K562 (cell line): ENCODE data around the gene UGT1A10. TPM values are rescaled to one million over a fixed set of nuclear protein-coding genes. Genes with fewer than 3 reads are reported as not detected.

Experiments
- ATAC-seq: fragments of 200-7000 bp; cut with Tn5 transposase; 3 replicates; pipeline ENCODE4 v1.9.1; 2020; ENCODE audit warnings: moderate library complexity
- BruUV-seq: library from RNA; stranded (reverse); fragments of 400-500 nt; replicated peaks from 2 replicates; lab custom pipeline; 2021; lab: Mats Ljungman, UMichigan
- CTCF ChIA-PET: fragments of 300-600 bp; formaldehyde crosslinking; extraction: SDS; loops from one replicate; lab custom pipeline; 2021; ENCODE audit warnings: low intra/inter-chr PET ratio; lab: Yijun Ruan, JAX
- POLR2A ChIA-PET: fragments of 300-600, 350-650 bp; sonication (Branson Sonifier 250); formaldehyde crosslinking; extraction: SDS; loops from one replicate; lab custom pipeline; 2021; ENCODE audit warnings: antibody characterized with exemption, inconsistent platforms; lab: Yijun Ruan, JAX
- DNase-seq, 4 experiments: peaks; one replicate each; pipeline versions ENCODE4 v3.0.0 to v3.0.0-alpha.2; 2011 to 2018; ENCODE audit warnings: low spot score in 3 of 4, mixed read lengths in 3 of 4; ENCODE audit errors: extremely low read depth in 1 of 4
- FAIRE-seq: peaks from 2 replicates; lab custom pipeline; 2011; peaks lifted over from hg19 to GRCh38; lab: Jason Lieb, UNC
- H2AFZ ChIP-seq: 2 replicates; pipeline ENCODE4 v1.6.0; 2011; ENCODE audit warnings: low read depth, low read length, control low read depth, inconsistent platforms
- H3K27ac ChIP-seq: fragments of 200-600 bp; 3 replicates; pipeline ENCODE4 v1.8.0; 2011; ENCODE audit warnings: low read depth, mild to moderate bottlenecking, control low read depth, inconsistent platforms, low read length, moderate library complexity, mixed read lengths; ENCODE audit errors: extremely low read depth
- H3K27me3 ChIP-seq, 2 experiments: fragments of 300-600 bp in 1 of 2; 2 replicates in 1 of 2; 3 replicates in 1 of 2; pipeline versions ENCODE4 v1.6.0 to v1.8.0; 2011; ENCODE audit warnings: inconsistent platforms in 2 of 2, low read length in 2 of 2, mild to moderate bottlenecking in 1 of 2, mixed read lengths in 1 of 2, moderate library complexity in 1 of 2; ENCODE audit not compliant: control insufficient read depth in 2 of 2, insufficient read depth in 2 of 2
- H3K36me3 ChIP-seq: fragments of 300-600 bp; 3 replicates; pipeline ENCODE4 v1.8.0; 2011; ENCODE audit warnings: mild to moderate bottlenecking, low read length, inconsistent platforms; ENCODE audit not compliant: control insufficient read depth, insufficient read depth
- H3K4me1 ChIP-seq, 2 experiments: fragments of 200-600 bp in 1 of 2; replicated peaks in 1 of 2; 2 replicates in 1 of 2; 3 replicates in 1 of 2; pipeline versions ENCODE4 v1.5.1 to v1.8.0; 2011; ENCODE audit warnings: inconsistent platforms in 2 of 2, low read length in 2 of 2, mild to moderate bottlenecking in 1 of 2, mixed read lengths in 1 of 2, moderate library complexity in 1 of 2; ENCODE audit not compliant: control insufficient read depth in 2 of 2, insufficient read depth in 2 of 2
- H3K4me2 ChIP-seq: 2 replicates; pipeline ENCODE4 v1.6.1; 2011; ENCODE audit warnings: low read length, control low read depth, inconsistent platforms, mixed read lengths; ENCODE audit not compliant: insufficient read depth
- H3K4me3 ChIP-seq: fragments of 200-600 bp; sonication (generic), shearing (Covaris generic); 2 replicates; pipeline ENCODE4 v1.5.1; 2016; ENCODE audit warnings: control low read depth, inconsistent platforms
- H3K79me2 ChIP-seq: fragments of 200-600 bp; 3 replicates; pipeline ENCODE4 v1.8.0; 2011; ENCODE audit warnings: low read length, inconsistent platforms; ENCODE audit not compliant: control insufficient read depth, insufficient read depth
- H3K9ac ChIP-seq, 2 experiments: 2 replicates each; pipeline versions ENCODE4 v1.6.0 to v1.6.1; 2011; ENCODE audit warnings: low read depth in 2 of 2, low read length in 2 of 2, control low read depth in 1 of 2, inconsistent platforms in 1 of 2, mild to moderate bottlenecking in 1 of 2, mixed read lengths in 1 of 2; ENCODE audit not compliant: insufficient read depth in 1 of 2
- H3K9me1 ChIP-seq: one replicate; pipeline ENCODE4 v1.6.0; 2011; ENCODE audit warnings: inconsistent platforms, mild to moderate bottlenecking, low read length, moderate library complexity; ENCODE audit not compliant: control insufficient read depth, insufficient read depth
- H3K9me3 ChIP-seq: replicated peaks from 2 replicates; pipeline ENCODE4 v1.5.1; 2011; ENCODE audit warnings: low read depth, low read length, inconsistent platforms; ENCODE audit not compliant: control insufficient read depth, insufficient read depth
- H4K20me1 ChIP-seq: replicated peaks from 2 replicates; pipeline ENCODE4 v1.6.1; 2011; ENCODE audit warnings: low read length, inconsistent platforms, mixed read lengths; ENCODE audit not compliant: control insufficient read depth, insufficient read depth
- COPS2 ChIP-seq: fragments of 450-650 bp; conservative IDR thresholded peaks from 2 replicates; pipeline ENCODE4 v1.6.1; 2016; ENCODE audit warnings: mild to moderate bottlenecking, moderate library complexity
- MAX ChIP-seq: sonication (generic); formaldehyde crosslinking; IDR thresholded peaks from 2 replicates; pipeline ENCODE4 v1.9.0; 2022; ENCODE audit warnings: mild to moderate bottlenecking, missing genetic modification reagents
- SNIP1 ChIP-seq: fragments of 450-650 bp; IDR thresholded peaks from 2 replicates; pipeline ENCODE4 v1.7.1; 2017; ENCODE audit warnings: low read depth, mild to moderate bottlenecking
- TAF15 ChIP-seq: fragments of 200-400 bp; formaldehyde crosslinking; IDR thresholded peaks from 2 replicates; pipeline ENCODE4 v1.6.1; 2017; ENCODE audit warnings: mild to moderate bottlenecking, low read depth, low read length, moderate library complexity
- TFE3 ChIP-seq: fragments of 450-650 bp; formaldehyde crosslinking; IDR thresholded peaks from 2 replicates; pipeline ENCODE4 v1.4.0; 2020; ENCODE audit warnings: mild to moderate bottlenecking, mixed read lengths
- ZBTB1 ChIP-seq: sonication (generic); formaldehyde crosslinking; IDR thresholded peaks from 2 replicates; pipeline ENCODE4 v1.8.1; 2023; ENCODE audit warnings: missing genetic modification reagents, low read depth, mild to moderate bottlenecking, borderline replicate concordance
- WGBS: fragments of 100-300 bp; shearing (Covaris generic); methylation state at CpG from one replicate; pipeline ENCODE4 v1.1.6; 2016; ENCODE audit warnings: low coverage, mixed read lengths; ENCODE audit not compliant: insufficient coverage; ENCODE audit errors: missing lambda C conversion rate; 5-methylcytosine and 5-hydroxymethylcytosine counted together
- in situ Hi-C: fragments of 300-500 bp; cut with MboI; formaldehyde crosslinking; loops from 4 replicates; pipeline ENCODE4 v1.15.0; 2018; ENCODE audit warnings: inconsistent platforms, mixed read lengths
- intact Hi-C: fragments of 100-400 bp; cut with micrococcal nuclease; formaldehyde crosslinking; loops from 2 replicates; pipeline ENCODE4 v1.14.2; 2022
- polyA plus RNA-seq, 8 experiments: library from polyadenylated mRNA; depleted of rRNA in 4 of 8; stranded (reverse) in 5 of 8; unstranded in 3 of 8; fragments of >200 nt; fragmentation: Nextera tagmentation in 2 of 8; fragmentation: Illumina TruSeq in 1 of 8; extraction: Ambion mirVana in 2 of 8; extraction: Trizol in 1 of 8; gene quantifications; 2 replicates each; pipeline versions ENCODE4 v1.2.1 to v1.2.3, GENCODE V29; 2011 to 2014; ENCODE audit warnings: inconsistent platforms in 1 of 8, missing spikeins in 1 of 8
- total RNA-seq, 7 experiments: library from RNA; depleted of rRNA in 6 of 7; stranded (reverse); fragments of >200 nt in 6 of 7; fragmentation: Illumina TruSeq in 2 of 7; extraction: Trizol in 2 of 7; gene quantifications; 2 replicates each; pipeline versions ENCODE4 v1.2.1 to v1.2.3, GENCODE V29; 2011 to 2021; ENCODE audit warnings: low replicate concordance in 1 of 7

The UGT1A10 gene
- total and polyA plus RNA-seq, 9 of the 15 experiments (the other 6 are each of a cell fraction or from before 2014, with no cell fraction given), result not detected

GRCh38 chr2:233803994-233804393, 167.7 kb downstream of the UGT1A10 start:
- in situ Hi-C loops (no loop called here), intact Hi-C loops (no loop called here)
- H4K20me1 ChIP-seq, result no peaks in the 10 kb centered on the region
- H3K27ac ChIP-seq, result no peak overlapping the region
- H2AFZ ChIP-seq, result no peak overlapping the region
- ChIA-PET CTCF (no interaction called here), POLR2A (no interaction called here)
- peaks cover 0 to 24% of the 10 kb centered on the region in 2 experiments; a peak in 2 of 5 replicates for H3K27me3 ChIP-seq
- H3K36me3 ChIP-seq, result no peaks in the 10 kb centered on the region
- H3K9me1 ChIP-seq, result no peaks in the 10 kb centered on the region
- no peak overlapping the region for H3K4me3 ChIP-seq
- WGBS, result 0% methylated on average over 8 of the region's 8 CpGs
- DNase-seq, result no peak
- FAIRE-seq, result no peak
- ATAC-seq, result no peak
- no peak overlapping the region for H3K9ac ChIP-seq
- BruUV-seq, result no TSS peak
- H3K4me1 ChIP-seq, result no peaks in the 10 kb centered on the region; a peak in 1 of 5 replicates
- no peak overlapping the region for H3K4me2 ChIP-seq
- H3K9me3 ChIP-seq, result no peaks in the 10 kb centered on the region
- H3K79me2 ChIP-seq, result no peaks in the 10 kb centered on the region
- TF ChIP-seq ZBTB1 (CRISPR knock-in tag) (no peak), SNIP1 (no peak), TFE3 (CRISPR knock-in tag) (0 out of 2 replicates have a peak, but pooled peaks have one; percentile 7), MAX (no peak), COPS2 (no peak), TAF15 (no peak)
